HEK293T (cell line): Measurements from ENCODE around the gene BCAM.

Experiments
- ELF4 ChIP-seq: fragments of 450-650 bp; IDR thresholded peaks from 2 replicates; pipeline ENCODE4 v1.6.1; 2017; ENCODE audit warnings: antibody characterized with exemption
- FOXK2 ChIP-seq: fragments of 450-650 bp; IDR thresholded peaks from 2 replicates; pipeline ENCODE4 v1.6.1; 2016; ENCODE audit warnings: mild to moderate bottlenecking
- FOXM1 ChIP-seq: fragments of 450-650 bp; IDR thresholded peaks from 2 replicates; pipeline ENCODE4 v1.6.1; 2017; ENCODE audit warnings: mild to moderate bottlenecking, borderline replicate concordance
- HDGF ChIP-seq: fragments of 450-650 bp; IDR thresholded peaks from 2 replicates; pipeline ENCODE4 v1.6.1; 2017; ENCODE audit warnings: antibody characterized with exemption, borderline replicate concordance
- SUZ12 ChIP-seq: fragments of 450-650 bp; IDR thresholded peaks from 2 replicates; pipeline ENCODE4 v1.6.1; 2016; ENCODE audit warnings: mild to moderate bottlenecking
- ZNF384 ChIP-seq: fragments of 450-650 bp; IDR thresholded peaks from 2 replicates; pipeline ENCODE4 v1.6.1; 2016

- TF ChIP-seq HDGF (no peak), ELF4 (no peak), FOXK2 (no peak), ZNF384 (no peak), FOXM1 (no peak), SUZ12 (no peak)
Observed at GRCh38 chr19:44841231-44841630, 32.3 kb downstream of the BCAM start.
